H1 (cell line): ENCODE results near the gene COLEC12. TPM values are rescaled to one million over a fixed set of nuclear protein-coding genes. Genes with fewer than 3 reads are reported as not detected.

Experiments
- CTCF ChIA-PET: fragments of 300-600 bp; sonication (Branson Sonifier 250); formaldehyde crosslinking; loops from one replicate; lab custom pipeline; 2021; ENCODE audit not compliant: partially characterized antibody; lab: Charles Lee
- POLR2A ChIA-PET: fragments of 300-600 bp; sonication (Branson Sonifier 250); formaldehyde crosslinking; loops from one replicate; lab custom pipeline; 2021; ENCODE audit warnings: inconsistent platforms; ENCODE audit not compliant: partially characterized antibody; lab: Charles Lee
- DNase-seq, 2 experiments: peaks; one replicate each; pipeline versions ENCODE4 v3.0.0 to v3.0.0-alpha.2; 2010 to 2022; ENCODE audit warnings: low spot score in 2 of 2, low read depth in 1 of 2, mixed read lengths in 1 of 2
- FAIRE-seq: peaks from 2 replicates; lab custom pipeline; 2011; peaks lifted over from hg19 to GRCh38; lab: Jason Lieb, UNC
- H2AFZ ChIP-seq: 2 replicates; pipeline ENCODE4 v1.8.1; 2012; ENCODE audit warnings: low read length, inconsistent platforms
- H2AK5ac ChIP-seq: 2 replicates; pipeline ENCODE4 v1.6.1; 2013; ENCODE audit warnings: low read depth, low read length
- H2BK120ac ChIP-seq: replicated peaks from 2 replicates; pipeline ENCODE3; 2013; ENCODE audit warnings: low read depth, low read length, inconsistent platforms
- H2BK12ac ChIP-seq: 2 replicates; pipeline ENCODE4 v1.6.1; 2013; ENCODE audit warnings: low read depth, low read length
- H2BK15ac ChIP-seq: 2 replicates; pipeline ENCODE4 v1.6.1; 2013; ENCODE audit warnings: low read length
- H2BK20ac ChIP-seq: 2 replicates; pipeline ENCODE4 v1.6.1; 2013; ENCODE audit warnings: low read length
- H2BK5ac ChIP-seq: 2 replicates; pipeline ENCODE4 v1.6.1; 2013; ENCODE audit warnings: low read depth, low read length
- H3K14ac ChIP-seq: 2 replicates; pipeline ENCODE4 v1.6.1; 2013; ENCODE audit warnings: inconsistent platforms; ENCODE audit not compliant: insufficient read length
- H3K18ac ChIP-seq: 2 replicates; pipeline ENCODE4 v1.6.1; 2013; ENCODE audit warnings: low read length; ENCODE audit errors: extremely low read depth
- H3K23ac ChIP-seq: 2 replicates; pipeline ENCODE4 v1.6.1; 2013; ENCODE audit warnings: inconsistent platforms; ENCODE audit not compliant: insufficient read length
- H3K23me2 ChIP-seq: 2 replicates; pipeline ENCODE4 v1.6.1; 2013; ENCODE audit warnings: low read depth, low read length
- H3K27ac ChIP-seq: 2 replicates; pipeline ENCODE4 v1.6.1; 2011; ENCODE audit warnings: low read depth, low read length, inconsistent platforms
- H3K27me3 ChIP-seq, 4 experiments: replicated peaks in 1 of 4; 1 replicate in 1 of 4; 2 replicates in 3 of 4; pipeline versions ENCODE4 v1.6.1 to v1.8.1; 2011 to 2013; ENCODE audit warnings: low read length in 3 of 4, mild to moderate bottlenecking in 3 of 4, inconsistent platforms in 2 of 4, mixed read lengths in 2 of 4, moderate library complexity in 1 of 4; ENCODE audit not compliant: control insufficient read depth in 3 of 4, insufficient read depth in 3 of 4; ENCODE audit errors: extremely low read depth in 1 of 4
- H3K36me3 ChIP-seq, 4 experiments: 2 replicates each; pipeline versions ENCODE4 v1.6.1 to v1.8.1; 2011 to 2013; ENCODE audit warnings: mild to moderate bottlenecking in 4 of 4, low read length in 3 of 4, moderate library complexity in 2 of 4, control low read depth in 1 of 4, inconsistent platforms in 1 of 4; ENCODE audit not compliant: insufficient read depth in 4 of 4, control insufficient read depth in 2 of 4
- H3K4ac ChIP-seq: replicated peaks from 2 replicates; pipeline ENCODE3; 2013; ENCODE audit warnings: low read length, low read depth, mixed read lengths, inconsistent platforms; ENCODE audit not compliant: insufficient read length
- H3K4me1 ChIP-seq, 4 experiments: replicated peaks in 1 of 4; 1 replicate in 1 of 4; 2 replicates in 3 of 4; pipeline versions ENCODE4 v1.6.1 to v1.8.1; 2011 to 2013; ENCODE audit warnings: low read length in 3 of 4, inconsistent platforms in 2 of 4, mixed read lengths in 1 of 4; ENCODE audit not compliant: insufficient read depth in 4 of 4, control insufficient read depth in 3 of 4
- H3K4me2 ChIP-seq, 2 experiments: 2 replicates each; pipeline versions ENCODE4 v1.6.1 to v1.8.1; 2011 to 2013; ENCODE audit warnings: low read depth in 2 of 2, low read length in 2 of 2, control low read depth in 1 of 2, inconsistent platforms in 1 of 2, mild to moderate bottlenecking in 1 of 2; ENCODE audit not compliant: insufficient read depth in 1 of 2
- H3K4me3 ChIP-seq, 4 experiments: fragments of 200-600, 300-600 bp in 1 of 4; sonication (generic), shearing (Covaris generic), sonication (Bioruptor Twin) in 1 of 4; 2 replicates each; pipeline versions ENCODE4 v1.5.1 to v1.8.1; 2011 to 2016; ENCODE audit warnings: low read length in 4 of 4, low read depth in 3 of 4, control low read depth in 2 of 4, inconsistent platforms in 2 of 4, mild to moderate bottlenecking in 2 of 4, mixed read lengths in 1 of 4, moderate library complexity in 1 of 4; ENCODE audit not compliant: insufficient read depth in 2 of 4; ENCODE audit errors: extremely low read depth in 1 of 4
- H3K56ac ChIP-seq: replicated peaks from 2 replicates; pipeline ENCODE3; 2013; ENCODE audit warnings: low read depth, mild to moderate bottlenecking, mixed read lengths, low read length, inconsistent platforms; ENCODE audit not compliant: insufficient read length
- H3K79me1 ChIP-seq: 2 replicates; pipeline ENCODE4 v1.6.1; 2013; ENCODE audit warnings: low read depth, low read length, control low read depth
- H3K79me2 ChIP-seq, 2 experiments: 2 replicates each; pipeline versions ENCODE4 v1.6.1 to v1.8.1; 2012 to 2013; ENCODE audit warnings: low read length in 2 of 2, mild to moderate bottlenecking in 2 of 2, inconsistent platforms in 1 of 2; ENCODE audit not compliant: insufficient read depth in 2 of 2, control insufficient read depth in 1 of 2
- H3K9ac ChIP-seq, 4 experiments: replicated peaks in 1 of 4; 1 replicate in 1 of 4; 2 replicates in 3 of 4; pipeline versions ENCODE4 v1.6.1 to v1.8.1; 2011 to 2013; ENCODE audit warnings: low read depth in 3 of 4, low read length in 3 of 4, control low read depth in 2 of 4, mild to moderate bottlenecking in 2 of 4, moderate library complexity in 2 of 4, inconsistent platforms in 1 of 4; ENCODE audit errors: extremely low read depth in 1 of 4
- H3K9me3 ChIP-seq, 2 experiments: 2 replicates each; pipeline versions ENCODE4 v1.6.1 to v1.8.1; 2012 to 2013; ENCODE audit warnings: mild to moderate bottlenecking in 2 of 2, moderate library complexity in 2 of 2, control low read depth in 1 of 2, inconsistent platforms in 1 of 2, low read depth in 1 of 2, low read length in 1 of 2, mixed read lengths in 1 of 2; ENCODE audit not compliant: insufficient read depth in 2 of 2
- H4K20me1 ChIP-seq, 2 experiments: replicated peaks in 1 of 2; 2 replicates each; pipeline versions ENCODE3 to v1.8.1; 2011 to 2013; ENCODE audit warnings: inconsistent platforms in 2 of 2, low read length in 2 of 2, mild to moderate bottlenecking in 1 of 2; ENCODE audit not compliant: insufficient read depth in 2 of 2, control insufficient read depth in 1 of 2
- H4K5ac ChIP-seq: 2 replicates; pipeline ENCODE4 v1.6.1; 2013; ENCODE audit warnings: low read length, low read depth, mixed read lengths, inconsistent platforms; ENCODE audit not compliant: insufficient read length
- H4K8ac ChIP-seq: 2 replicates; pipeline ENCODE4 v1.8.0; 2013; ENCODE audit warnings: mild to moderate bottlenecking, moderate library complexity, low read length, inconsistent platforms; ENCODE audit not compliant: insufficient read depth; ENCODE audit errors: extremely low read depth
- H4K91ac ChIP-seq: replicated peaks from 2 replicates; pipeline ENCODE3; 2013; ENCODE audit warnings: low read length, mixed read lengths, inconsistent platforms; ENCODE audit not compliant: insufficient read length
- ASH2L ChIP-seq: fragments of 200-600, 300-600 bp; sonication (generic); IDR thresholded peaks from one replicate; pipeline ENCODE4 v1.7.1; 2017; ENCODE audit warnings: low read length
- BCL11A ChIP-seq, 2 experiments: IDR thresholded peaks; one replicate each; pipeline ENCODE4 v1.6.1; 2011; ENCODE audit warnings: low read depth in 2 of 2, low read length in 2 of 2, mild to moderate bottlenecking in 2 of 2
- BRCA1 ChIP-seq: IDR thresholded peaks from 2 replicates; pipeline ENCODE4 v1.6.1; 2012; ENCODE audit warnings: low read depth, low read length, improper control_type of control experiment
- CTCF ChIP-seq, 3 experiments: IDR thresholded peaks; 1 replicate in 2 of 3; 2 replicates in 1 of 3; pipeline versions ENCODE4 v1.5.1 to v1.6.1; 2011; ENCODE audit warnings: low read length in 3 of 3, mild to moderate bottlenecking in 3 of 3, inconsistent platforms in 2 of 3, low read depth in 1 of 3, moderate library complexity in 1 of 3; ENCODE audit not compliant: insufficient read depth in 1 of 3; ENCODE audit errors: control extremely low read depth in 1 of 3
- KDM1A ChIP-seq: fragments of 200-600, 300-600 bp; sonication (generic); IDR thresholded peaks from 2 replicates; pipeline ENCODE4 v1.7.1; 2016; ENCODE audit warnings: mild to moderate bottlenecking, low read length, borderline replicate concordance
- NANOG ChIP-seq: IDR thresholded peaks from 2 replicates; pipeline ENCODE4 v1.6.1; 2011; ENCODE audit warnings: low read length, low read depth, mild to moderate bottlenecking, inconsistent platforms; ENCODE audit not compliant: insufficient read depth, poor library complexity, severe bottlenecking
- POU5F1 ChIP-seq: IDR thresholded peaks from 2 replicates; pipeline ENCODE4 v1.6.1; 2011; ENCODE audit warnings: low read depth, mild to moderate bottlenecking, low read length, moderate library complexity
- RFX5 ChIP-seq: IDR thresholded peaks from 2 replicates; pipeline ENCODE4 v1.6.1; 2011; ENCODE audit warnings: low read depth, low read length, improper control_type of control experiment, borderline replicate concordance
- RXRA ChIP-seq: IDR thresholded peaks from 2 replicates; pipeline ENCODE4 v1.6.1; 2011; ENCODE audit warnings: low read depth, mild to moderate bottlenecking, low read length, moderate library complexity; ENCODE audit not compliant: insufficient read depth
- WGBS, 2 experiments: shearing (Covaris generic) in 1 of 2; methylation state at CpG; one replicate each; pipeline versions ENCODE4 v1.1.6 to v1.1.7; 2013 to 2015; ENCODE audit warnings: low lambda C conversion rate in 2 of 2, mixed read lengths in 2 of 2, inconsistent platforms in 1 of 2, low coverage in 1 of 2, missing lambda C conversion rate in 1 of 2; ENCODE audit not compliant: insufficient replicate concordance in 2 of 2, insufficient coverage in 1 of 2, insufficient read length in 1 of 2; ENCODE audit errors: extremely low coverage in 1 of 2, missing lambda C conversion rate in 1 of 2; 5-methylcytosine and 5-hydroxymethylcytosine counted together
- polyA plus RNA-seq, 7 experiments: library from polyadenylated mRNA; depleted of rRNA in 3 of 7; stranded (reverse) in 5 of 7; unstranded in 2 of 7; fragments of >200 nt in 5 of 7; fragments of 200-250 nt in 2 of 7; gene quantifications; 1 replicate in 5 of 7; 2 replicates in 1 of 7; 4 replicates in 1 of 7; pipeline versions ENCODE4 v1.2.1 to v1.2.3, GENCODE V29; 2011 to 2013; ENCODE audit warnings: missing spikeins in 2 of 7, mixed read lengths in 2 of 7
- total RNA-seq: library from RNA; stranded (reverse); fragmentation: NEBNext Ultra II Directional; extraction: Animal tissue kit (Norgen Biotek cat#: 25700); gene quantifications from 2 replicates; pipeline ENCODE4 v1.2.1, GENCODE V29; 2021
- TF ChIP-seq, protein P1 (sequence below): IDR thresholded peaks from 2 replicates; pipeline ENCODE4 v1.6.1; 2011; ENCODE audit warnings: low read length, improper control_type of control experiment

Gene COLEC12
- total and polyA plus RNA-seq, 2 of the 8 experiments (the other 6 are each of a cell fraction or from before 2014, with no cell fraction given), result 0.44 to 2.3 TPM

GRCh38 chr18:457140-457519 is 43.4 kb downstream of the COLEC12 start:
- peak overlapping the region; percentile 18; the same call in 1 of the 2 replicates for H2AFZ ChIP-seq
- H3K23me2 ChIP-seq, result no peaks in the 10 kb centered on the region
- H2BK5ac ChIP-seq, result no peak overlapping the region
- no peaks in the 10 kb centered on the region for H4K20me1 ChIP-seq
- H3K9me3 ChIP-seq, result peaks cover 2 to 3% of the 10 kb centered on the region in 2 experiments; a peak in 2 of 4 replicates
- no peak overlapping the region for H3K4me3 ChIP-seq
- FAIRE-seq (no peak), DNase-seq (no peak)
- no peaks in the 10 kb centered on the region for H3K27me3 ChIP-seq
- no peak overlapping the region for H3K14ac ChIP-seq
- H4K91ac ChIP-seq, result no peak overlapping the region
- H3K4ac ChIP-seq, result no peak overlapping the region
- no peak overlapping the region for H2BK12ac ChIP-seq
- H3K4me2 ChIP-seq, result no peak overlapping the region
- 90% methylated on average over 9 of the region's 9 CpGs; no CpG with 5 or more reads in 1 of the 2 experiments for WGBS, 2 experiments
- H2BK120ac ChIP-seq, result no peak overlapping the region
- H4K8ac ChIP-seq, result no peak overlapping the region
- H2BK15ac ChIP-seq, result no peak overlapping the region
- no peaks in the 10 kb centered on the region for H3K79me1 ChIP-seq
- H2BK20ac ChIP-seq, result no peak overlapping the region
- no peak overlapping the region for H2AK5ac ChIP-seq
- no peak overlapping the region for H3K56ac ChIP-seq
- H3K79me2 ChIP-seq, result no peaks in the 10 kb centered on the region
- no peak overlapping the region for H4K5ac ChIP-seq
- no peak overlapping the region for H3K18ac ChIP-seq
- no peaks in the 10 kb centered on the region for H3K36me3 ChIP-seq
- POLR2A ChIA-PET, result no interaction called here
- H3K27ac ChIP-seq, result no peak overlapping the region
- H3K4me1 ChIP-seq, result peaks cover 0 to 2% (median 0%) of the 10 kb centered on the region in 4 experiments; a peak in 3 of 7 replicates
- CTCF ChIA-PET, result interaction anchor here (0.9 to 1.5 kb wide), 4 partner anchors 19 to 167 kb away, joined by 3 to 5 read pairs (median 3); no protein-coding TSS in a partner anchor
- H3K9ac ChIP-seq, result no peak overlapping the region; a peak in 1 of 7 replicates
- H3K23ac ChIP-seq, result no peak overlapping the region
- no peak for TF ChIP-seq RXRA
- TF ChIP-seq, protein P1, sequence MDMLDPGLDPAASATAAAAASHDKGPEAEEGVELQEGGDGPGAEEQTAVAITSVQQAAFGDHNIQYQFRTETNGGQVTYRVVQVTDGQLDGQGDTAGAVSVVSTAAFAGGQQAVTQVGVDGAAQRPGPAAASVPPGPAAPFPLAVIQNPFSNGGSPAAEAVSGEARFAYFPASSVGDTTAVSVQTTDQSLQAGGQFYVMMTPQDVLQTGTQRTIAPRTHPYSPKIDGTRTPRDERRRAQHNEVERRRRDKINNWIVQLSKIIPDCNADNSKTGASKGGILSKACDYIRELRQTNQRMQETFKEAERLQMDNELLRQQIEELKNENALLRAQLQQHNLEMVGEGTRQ, result no peak
- TF ChIP-seq POU5F1, result no peak
- TF ChIP-seq CTCF (IDR thresholded peaks at IDR 0.05; ENCODE audit: control extremely low read depth in 1 of 3, insufficient read depth in 1 of 3, low read depth in 1 of 3, low read length in 3 of 3), result no peak
- TF ChIP-seq RFX5, result no peak
- no peak for TF ChIP-seq BCL11A (IDR thresholded peaks at IDR 0.05; ENCODE audit: low read depth in 2 of 2, low read length in 2 of 2)
- no peak for TF ChIP-seq BRCA1
- TF ChIP-seq ASH2L, result no peak
- no peak for TF ChIP-seq NANOG
- TF ChIP-seq KDM1A, result no peak
